HG02938 (cell line): Measurements from ENCODE around the gene SKIDA1.

Experiments
- ATAC-seq: cut with Tn5 transposase; IDR thresholded peaks from one replicate; pipeline ENCODE4 v1.9.1; 2021; ENCODE audit warnings: mild to moderate bottlenecking, moderate library complexity; ENCODE audit not compliant: unreplicated experiment

Gene SKIDA1

DNA sequence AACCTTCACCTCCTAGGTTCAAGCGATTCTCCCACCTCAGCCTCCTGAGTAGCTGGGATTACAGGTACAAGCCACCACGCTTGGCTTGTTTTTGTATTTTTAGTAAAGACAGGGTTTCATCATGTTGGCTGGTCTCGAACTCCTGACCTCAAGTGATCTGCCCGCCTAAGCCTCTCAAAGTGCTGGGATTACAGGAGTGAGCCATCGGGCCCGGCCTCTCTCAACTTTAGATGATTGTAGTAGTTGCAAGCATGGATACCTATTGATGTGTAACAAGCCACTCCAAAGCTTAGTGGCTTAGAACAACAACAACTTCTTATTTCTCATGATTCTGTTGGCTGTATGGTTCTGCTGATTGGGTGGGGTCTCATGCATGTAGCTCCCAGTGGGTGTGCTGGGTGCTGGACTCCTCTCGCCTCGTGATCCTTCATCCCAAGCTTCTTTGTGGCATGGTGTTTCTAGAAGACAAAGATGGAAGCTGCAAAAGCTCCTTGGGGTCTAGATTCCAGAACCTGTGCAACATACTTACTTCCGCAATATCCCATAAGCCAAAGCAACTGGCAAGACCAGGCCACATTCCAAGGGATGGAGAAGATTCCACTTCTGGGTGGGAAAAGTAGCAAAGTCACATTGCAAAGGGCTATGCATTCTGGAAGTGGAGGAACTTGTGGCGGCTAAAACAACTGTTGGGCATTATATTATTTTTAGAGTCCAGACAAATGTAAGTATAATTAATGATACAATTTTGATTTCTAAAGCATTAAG lies 37.9 kb downstream of the SKIDA1 start:
- no peak for ATAC-seq

DNA sequence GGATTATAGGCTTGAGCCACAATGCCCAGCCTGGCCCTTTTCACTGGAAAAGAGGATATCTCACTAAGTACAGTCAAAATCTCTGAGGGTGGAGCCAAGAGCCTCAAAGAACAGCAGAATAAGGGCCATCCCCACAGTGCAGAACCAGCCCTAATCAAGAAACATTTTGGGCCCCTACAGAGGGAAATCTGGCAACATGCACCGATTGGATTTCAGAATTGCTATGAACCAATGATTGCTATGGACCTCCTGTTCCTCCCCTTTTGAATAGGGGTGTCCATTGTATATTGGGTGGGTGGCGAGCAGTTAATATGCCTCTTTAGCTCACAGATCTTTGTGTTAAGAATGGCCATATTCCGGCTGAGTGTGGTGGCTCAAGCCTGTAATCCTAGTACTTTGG lies 42.7 kb downstream of the SKIDA1 start:
- ATAC-seq: no peak

DNA sequence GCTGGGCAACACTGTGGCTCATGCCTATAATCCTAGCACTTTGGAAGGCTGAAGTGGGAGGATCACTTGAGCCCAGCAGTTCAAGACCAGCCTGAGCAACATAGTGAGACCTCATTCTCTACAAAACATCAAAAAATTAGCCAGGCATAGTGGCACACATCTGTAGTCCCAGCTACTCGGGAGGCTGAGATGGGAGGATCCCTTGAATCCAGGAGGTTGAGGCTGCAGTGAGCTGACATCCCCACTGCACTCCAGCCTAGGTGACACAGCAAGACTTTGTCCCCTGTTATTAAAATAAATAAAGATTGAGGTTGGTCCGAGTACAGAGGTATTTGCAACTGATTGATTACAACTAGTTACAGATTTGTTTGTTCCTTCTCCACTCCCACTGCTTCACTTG lies 44.1 kb downstream of the SKIDA1 start:
- ATAC-seq: no peak

DNA sequence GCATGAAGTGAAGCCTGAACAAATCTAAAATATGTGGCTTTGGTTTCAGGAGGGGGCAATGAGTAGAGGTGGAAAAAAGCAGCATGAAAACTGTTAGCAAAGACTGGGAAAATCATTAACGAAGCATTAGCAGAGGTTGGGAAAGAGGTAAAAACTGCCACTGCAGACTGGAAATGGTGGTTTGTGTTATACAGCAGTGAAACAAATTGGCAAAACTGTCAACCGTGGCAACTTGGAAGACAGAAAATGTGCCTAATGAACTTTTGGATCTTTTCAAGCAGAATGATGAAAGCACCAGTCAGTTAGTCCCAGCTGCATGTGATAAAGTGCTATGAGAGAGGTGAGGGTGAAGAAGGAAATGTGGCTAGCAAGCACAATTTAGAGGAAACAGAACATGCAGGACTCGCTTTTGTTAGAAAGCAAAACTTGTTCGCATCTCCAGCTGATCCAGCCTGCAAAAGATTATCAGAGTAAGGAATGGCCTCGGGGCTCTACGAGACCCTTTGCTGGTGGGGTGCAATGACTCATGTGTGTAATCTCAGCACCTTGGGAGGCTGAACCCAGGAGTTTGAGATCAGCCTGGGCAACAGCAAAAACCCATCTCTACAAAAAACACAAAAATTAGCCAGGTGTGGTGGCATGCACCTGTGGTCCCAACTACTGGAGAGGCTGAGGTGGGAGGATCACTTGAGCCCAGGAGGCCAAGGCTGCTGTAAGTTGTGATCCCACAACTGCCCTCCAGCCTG lies 45.7 kb downstream of the SKIDA1 start:
- ATAC-seq: no peak

DNA sequence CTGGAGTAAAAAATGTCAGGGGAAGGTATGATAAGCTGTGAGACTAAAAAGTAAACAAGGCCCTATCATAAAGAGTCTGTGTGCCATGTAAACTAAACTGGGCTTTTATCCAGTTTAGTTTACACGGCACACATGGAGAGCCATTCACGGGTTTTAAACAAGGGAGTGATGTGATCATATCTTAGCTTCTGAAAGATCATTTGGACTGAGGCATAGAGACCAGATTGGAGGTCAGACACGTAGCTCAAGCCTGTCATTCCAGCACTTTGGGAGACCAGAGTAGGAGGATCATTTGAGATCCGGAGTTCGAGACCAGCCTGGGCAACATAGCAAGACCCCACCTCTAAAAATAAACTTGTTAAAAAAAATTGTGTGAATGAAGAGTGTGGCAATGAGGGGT lies 50.1 kb downstream of the SKIDA1 start:
- no peak for ATAC-seq

DNA sequence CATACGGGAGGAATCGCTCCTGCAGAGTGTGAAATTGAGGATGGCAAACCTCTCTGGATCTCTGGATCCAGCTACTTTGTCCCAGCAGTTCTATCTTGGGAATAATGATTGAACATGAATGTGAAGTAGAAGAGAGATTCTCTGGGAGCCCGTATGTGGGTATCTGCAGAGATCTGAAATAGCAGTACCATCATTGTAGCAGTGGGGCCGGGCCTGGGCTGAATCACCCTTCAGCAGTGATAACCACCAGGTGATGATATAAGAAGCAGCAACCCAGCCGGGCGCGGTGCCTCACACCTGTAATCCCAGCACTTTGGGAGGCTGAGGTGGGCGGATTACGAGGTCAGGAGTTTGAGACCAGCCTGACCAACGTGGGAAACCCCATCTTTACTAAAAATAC lies 51.9 kb downstream of the SKIDA1 start:
- no peak for ATAC-seq

DNA sequence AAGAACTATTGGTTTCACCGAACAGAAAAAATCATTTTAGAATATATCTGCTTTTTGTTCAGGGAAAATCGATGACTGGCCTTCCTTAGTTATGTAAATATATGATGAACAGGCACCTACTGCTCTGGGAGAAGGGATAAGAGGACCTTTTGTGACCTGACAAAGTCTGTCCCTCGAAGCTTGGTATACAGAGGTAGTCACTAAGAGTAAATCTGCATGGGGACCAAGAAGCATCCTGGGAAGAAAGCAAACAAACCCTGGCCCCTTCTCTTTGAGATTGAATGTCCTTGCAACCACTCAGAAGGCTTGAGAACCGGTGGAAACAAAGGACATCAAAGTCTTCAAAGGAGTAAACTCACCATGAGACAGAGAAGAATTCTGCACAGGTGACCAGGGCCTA lies 52.3 kb downstream of the SKIDA1 start:
- no peak for ATAC-seq

DNA sequence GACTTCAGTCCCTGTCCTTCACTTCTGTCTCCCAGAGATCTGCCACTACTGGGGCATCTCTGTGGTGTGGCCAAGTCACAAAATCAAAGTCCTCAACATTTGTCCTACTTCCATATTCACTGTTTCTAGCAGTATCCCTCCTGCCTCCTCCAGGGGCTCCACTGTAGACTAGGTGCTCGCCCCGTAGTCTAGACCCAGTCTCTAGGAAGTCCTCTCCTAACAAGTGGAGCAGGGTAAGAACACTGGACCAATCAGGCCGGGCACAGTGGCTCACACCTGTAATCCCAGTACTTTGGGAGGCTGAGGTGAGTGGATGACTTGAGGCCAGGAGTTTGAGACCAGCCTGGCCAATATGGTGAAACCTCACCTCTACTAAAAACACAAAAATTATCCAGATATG lies 57.4 kb downstream of the SKIDA1 start:
- ATAC-seq: no peak

DNA sequence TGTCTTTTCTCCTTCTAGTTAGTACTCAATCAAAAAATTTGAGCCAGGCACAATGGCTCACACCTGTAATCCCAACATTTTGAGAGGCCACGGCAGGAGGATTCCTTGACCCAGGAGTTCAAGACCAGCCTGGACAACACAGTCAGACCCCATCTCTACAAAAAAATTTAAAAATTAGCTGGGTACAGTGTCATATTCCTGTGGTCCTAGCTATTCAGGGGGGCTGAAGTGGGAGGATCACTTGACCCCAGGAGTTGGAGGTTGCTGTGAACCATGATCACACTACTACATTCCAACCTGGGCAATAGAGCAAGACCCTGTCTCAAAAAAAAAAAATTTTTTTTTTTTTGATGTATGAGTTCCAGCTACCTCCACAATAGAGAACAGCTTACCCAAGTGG lies 57.8 kb downstream of the SKIDA1 start:
- ATAC-seq: no peak

DNA sequence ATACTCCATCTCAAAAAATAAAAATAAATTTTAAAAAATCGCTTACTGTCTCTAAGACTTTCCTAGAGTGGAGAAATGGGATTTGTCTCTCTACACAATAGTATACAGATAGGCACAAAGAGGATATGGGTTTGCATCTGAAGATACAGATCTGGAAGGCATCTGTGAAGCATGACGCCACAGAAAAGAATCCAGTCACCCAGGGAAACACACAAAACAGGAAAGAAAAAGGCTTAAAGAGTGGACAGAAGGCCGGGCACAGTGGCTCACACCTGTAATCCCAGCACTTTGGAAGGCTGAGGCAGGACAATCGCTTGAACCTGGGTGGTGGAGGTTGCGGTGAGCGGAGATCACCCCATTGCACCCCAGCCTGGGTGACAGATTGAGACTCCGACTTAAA lies 61.3 kb downstream of the SKIDA1 start:
- ATAC-seq: no peak
